GM11168 (cell line): ENCODE measurements around the gene NXPH4.

Source experiments
- in situ Hi-C: fragments of 300-500 bp; cut with MboI; formaldehyde crosslinking; loops from one replicate; pipeline ENCODE4 v1.12.0; 2022; ENCODE audit warnings: low sequenced_read_pairs; ENCODE audit not compliant: unreplicated experiment

Gene NXPH4

GRCh38 chr12:57240066-57240921 lies 23.7 kb downstream of the NXPH4 start:
- in situ Hi-C loops = no loop called here

GRCh38 chr12:57240926-57241401 lies 24.4 kb downstream of the NXPH4 start:
- in situ Hi-C loops = no loop called here

GRCh38 chr12:57241402-57242310 lies 25.1 kb downstream of the NXPH4 start:
- in situ Hi-C loops = no loop called here

GRCh38 chr12:57242329-57242690 lies 25.7 kb downstream of the NXPH4 start:
- in situ Hi-C loops = no loop called here

- in situ Hi-C loops = no loop called here
These were observed 26.3 kb downstream of the NXPH4 start for GRCh38 chr12:57242691-57243454.

GRCh38 chr12:57243521-57244311 lies 27.1 kb downstream of the NXPH4 start:
- in situ Hi-C loops = no loop called here

- in situ Hi-C loops = no loop called here
These were observed 27.7 kb downstream of the NXPH4 start for GRCh38 chr12:57244312-57244696.

GRCh38 chr12:57247041-57247440 lies 30.4 kb downstream of the NXPH4 start:
- in situ Hi-C loops = no loop called here

GRCh38 chr12:57248934-57249742 lies 32.5 kb downstream of the NXPH4 start:
- in situ Hi-C loops = no loop called here

GRCh38 chr12:57250541-57250940 lies 33.9 kb downstream of the NXPH4 start:
- in situ Hi-C loops = no loop called here

GRCh38 chr12:57250956-57251355 lies 34.4 kb downstream of the NXPH4 start, which contains the start of gene STAC3:
STAC3 (minus strand) TSS chr12:57251187; CDS start chr12:57249636, 1,551 bp downstream.
- in situ Hi-C loops = no loop called here

- in situ Hi-C loops = no loop called here
These were observed 38.1 kb downstream of the NXPH4 start for GRCh38 chr12:57254506-57255280.

GRCh38 chr12:57255916-57256315 lies 39.3 kb downstream of the NXPH4 start:
- in situ Hi-C loops = no loop called here

GRCh38 chr12:57258977-57259970 lies 42.7 kb downstream of the NXPH4 start:
- in situ Hi-C loops = no loop called here

- in situ Hi-C loops = no loop called here
These were observed 43.8 kb downstream of the NXPH4 start for GRCh38 chr12:57260366-57260765.

- in situ Hi-C loops = no loop called here
These were observed 44.9 kb downstream of the NXPH4 start for GRCh38 chr12:57261428-57261865.
